ENCODE data around the gene TINCR.
"Not testable (repeated sequence)": the region's sequence is repeated elsewhere in the genome, so short reads cannot be mapped to it uniquely, and the experiment has no call there.

DNA sequence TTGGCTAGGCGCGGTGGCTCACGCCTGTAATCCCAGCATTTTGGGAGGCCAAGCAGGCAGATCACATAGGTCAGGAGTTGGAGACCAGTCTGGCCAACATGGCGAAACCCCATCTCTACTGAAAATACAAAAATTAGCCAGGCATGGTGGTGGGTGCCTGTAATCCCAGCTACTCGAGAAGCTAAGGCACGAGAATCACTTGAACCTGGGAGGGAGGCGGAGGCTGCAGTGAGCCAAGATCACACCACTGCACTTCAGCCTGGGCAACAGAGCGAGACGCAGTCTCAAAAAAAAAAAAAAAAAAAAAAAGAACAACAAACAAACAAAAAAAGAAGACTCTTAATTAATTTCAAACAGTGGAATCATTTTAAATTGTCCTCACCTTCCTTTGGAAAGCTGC lies 41.0 kb upstream of the TINCR start:
- TF ChIP-seq, protein P1, sequence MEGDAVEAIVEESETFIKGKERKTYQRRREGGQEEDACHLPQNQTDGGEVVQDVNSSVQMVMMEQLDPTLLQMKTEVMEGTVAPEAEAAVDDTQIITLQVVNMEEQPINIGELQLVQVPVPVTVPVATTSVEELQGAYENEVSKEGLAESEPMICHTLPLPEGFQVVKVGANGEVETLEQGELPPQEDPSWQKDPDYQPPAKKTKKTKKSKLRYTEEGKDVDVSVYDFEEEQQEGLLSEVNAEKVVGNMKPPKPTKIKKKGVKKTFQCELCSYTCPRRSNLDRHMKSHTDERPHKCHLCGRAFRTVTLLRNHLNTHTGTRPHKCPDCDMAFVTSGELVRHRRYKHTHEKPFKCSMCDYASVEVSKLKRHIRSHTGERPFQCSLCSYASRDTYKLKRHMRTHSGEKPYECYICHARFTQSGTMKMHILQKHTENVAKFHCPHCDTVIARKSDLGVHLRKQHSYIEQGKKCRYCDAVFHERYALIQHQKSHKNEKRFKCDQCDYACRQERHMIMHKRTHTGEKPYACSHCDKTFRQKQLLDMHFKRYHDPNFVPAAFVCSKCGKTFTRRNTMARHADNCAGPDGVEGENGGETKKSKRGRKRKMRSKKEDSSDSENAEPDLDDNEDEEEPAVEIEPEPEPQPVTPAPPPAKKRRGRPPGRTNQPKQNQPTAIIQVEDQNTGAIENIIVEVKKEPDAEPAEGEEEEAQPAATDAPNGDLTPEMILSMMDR (IDR thresholded peaks at IDR 0.05 in 8 of 11, conservative IDR thresholded peaks at IDR 0.05 in 3 of 11): not testable (repeated sequence)
- not testable (repeated sequence) for TF ChIP-seq POLR2A (IDR thresholded peaks at IDR 0.05)
